ENCODE data around the gene RASA1. TPM values are rescaled to one million over a fixed set of nuclear protein-coding genes. Genes with fewer than 3 reads are reported as not detected.

Gene RASA1
- total RNA-seq, result 10 to 100 TPM; 17.7 to 19.6 (median 19.1) TPM

GRCh38 chr5:87267574-87268125 lies at the start of gene RASA1:
Gene RASA1, plus strand, starts transcription at chr5:87267883. Its CDS starts 569 bp downstream, at chr5:87268452.
- no peaks in the 10 kb centered on the region for H3K27me3 Mint-ChIP-seq (ENCODE audit: low read depth)
- peak within 1 kb of the TSS; percentile 98 for H3K4me3 Mint-ChIP-seq
- no peaks in the 10 kb centered on the region for H3K9me3 Mint-ChIP-seq
- H3K36me3 Mint-ChIP-seq (ENCODE audit: insufficient read depth), result no peaks in the 10 kb centered on the region
- peak; percentile 77 for DNase-seq
- H3K4me1 Mint-ChIP-seq (ENCODE audit: low read depth), result peaks cover 34% of the 10 kb centered on the region
- ATAC-seq, result peak; percentile 68 to 76

GRCh38 chr5:87229780-87230179 lies 37.9 kb upstream of the RASA1 start:
- no peak overlapping the region for H3K4me3 Mint-ChIP-seq
- no peak for ATAC-seq
- no peaks in the 10 kb centered on the region for H3K36me3 Mint-ChIP-seq (ENCODE audit: insufficient read depth)

GRCh38 chr5:87231037-87231808 lies 36.5 kb upstream of the RASA1 start:
- H3K27me3 Mint-ChIP-seq (ENCODE audit: low read depth), result no peaks in the 10 kb centered on the region
- H3K36me3 Mint-ChIP-seq (ENCODE audit: insufficient read depth), result no peaks in the 10 kb centered on the region
- no peak for DNase-seq
- H3K4me1 Mint-ChIP-seq (ENCODE audit: low read depth), result peaks cover 7% of the 10 kb centered on the region
- H3K9me3 Mint-ChIP-seq, result no peaks in the 10 kb centered on the region
- H3K4me3 Mint-ChIP-seq, result no peak overlapping the region
- ATAC-seq, result peak; percentile 53 to 61

More at GRCh38 chr5:87229780-87230179, 37.9 kb upstream of the RASA1 start:
- H3K4me1 Mint-ChIP-seq (ENCODE audit: low read depth), result peaks cover 7% of the 10 kb centered on the region
- H3K9me3 Mint-ChIP-seq, result no peaks in the 10 kb centered on the region
- DNase-seq, result no peak
- no peaks in the 10 kb centered on the region for H3K27me3 Mint-ChIP-seq (ENCODE audit: low read depth)

- Mint-ChIP-seq H3K9me3 (no peaks in the 10 kb centered on the region), H3K27me3 (ENCODE audit: low read depth) (no peaks in the 10 kb centered on the region), H3K36me3 (ENCODE audit: insufficient read depth) (no peaks in the 10 kb centered on the region), H3K4me1 (ENCODE audit: low read depth) (peaks cover 7% of the 10 kb centered on the region), H3K4me3 (no peak overlapping the region)
- no peak for DNase-seq
- ATAC-seq, result no peak
These were observed 34.5 kb upstream of the RASA1 start for GRCh38 chr5:87233143-87233542.

GRCh38 chr5:87241555-87241954 lies 26.1 kb upstream of the RASA1 start:
- DNase-seq (no peak), ATAC-seq (no peak)
- H3K9me3 Mint-ChIP-seq, result no peaks in the 10 kb centered on the region
- H3K36me3 Mint-ChIP-seq (ENCODE audit: insufficient read depth), result no peaks in the 10 kb centered on the region
- no peak overlapping the region for H3K4me3 Mint-ChIP-seq
- no peaks in the 10 kb centered on the region for H3K27me3 Mint-ChIP-seq (ENCODE audit: low read depth)
- no peaks in the 10 kb centered on the region for H3K4me1 Mint-ChIP-seq (ENCODE audit: low read depth)

- ATAC-seq (no peak), DNase-seq (no peak)
- no peaks in the 10 kb centered on the region for H3K36me3 Mint-ChIP-seq (ENCODE audit: insufficient read depth)
- no peaks in the 10 kb centered on the region for H3K9me3 Mint-ChIP-seq
- no peaks in the 10 kb centered on the region for H3K27me3 Mint-ChIP-seq (ENCODE audit: low read depth)
- H3K4me1 Mint-ChIP-seq (ENCODE audit: low read depth), result no peaks in the 10 kb centered on the region
- H3K4me3 Mint-ChIP-seq, result no peak overlapping the region
These were observed 25.4 kb upstream of the RASA1 start for GRCh38 chr5:87242242-87242641.

GRCh38 chr5:87243161-87243844 lies 24.4 kb upstream of the RASA1 start:
- Mint-ChIP-seq H3K36me3 (ENCODE audit: insufficient read depth) (no peaks in the 10 kb centered on the region), H3K4me1 (ENCODE audit: low read depth) (no peaks in the 10 kb centered on the region), H3K4me3 (no peak overlapping the region), H3K27me3 (ENCODE audit: low read depth) (no peaks in the 10 kb centered on the region), H3K9me3 (no peaks in the 10 kb centered on the region)
- ATAC-seq (no peak), DNase-seq (no peak)

- H3K36me3 Mint-ChIP-seq (ENCODE audit: insufficient read depth), result no peaks in the 10 kb centered on the region
- H3K4me1 Mint-ChIP-seq (ENCODE audit: low read depth), result no peaks in the 10 kb centered on the region
- H3K27me3 Mint-ChIP-seq (ENCODE audit: low read depth), result no peaks in the 10 kb centered on the region
- DNase-seq (no peak), ATAC-seq (no peak)
- H3K9me3 Mint-ChIP-seq, result no peaks in the 10 kb centered on the region
- H3K4me3 Mint-ChIP-seq, result no peak overlapping the region
These were observed 22.2 kb upstream of the RASA1 start for GRCh38 chr5:87245451-87245850.

- ATAC-seq (no peak), DNase-seq (no peak)
- Mint-ChIP-seq H3K4me1 (ENCODE audit: low read depth) (no peaks in the 10 kb centered on the region), H3K4me3 (no peak overlapping the region), H3K36me3 (ENCODE audit: insufficient read depth) (no peaks in the 10 kb centered on the region), H3K9me3 (no peaks in the 10 kb centered on the region), H3K27me3 (ENCODE audit: low read depth) (no peaks in the 10 kb centered on the region)
These were observed 21.6 kb upstream of the RASA1 start for GRCh38 chr5:87246061-87246460.

- no peak overlapping the region for H3K4me3 Mint-ChIP-seq
These were observed 15.4 kb upstream of the RASA1 start for GRCh38 chr5:87252283-87252605.

GRCh38 chr5:87254035-87254434 lies 13.6 kb upstream of the RASA1 start:
- H3K36me3 Mint-ChIP-seq (ENCODE audit: insufficient read depth), result no peaks in the 10 kb centered on the region
- no peak overlapping the region for H3K4me3 Mint-ChIP-seq
- H3K9me3 Mint-ChIP-seq, result no peaks in the 10 kb centered on the region
- H3K27me3 Mint-ChIP-seq (ENCODE audit: low read depth), result no peaks in the 10 kb centered on the region
- ATAC-seq (no peak), DNase-seq (no peak)
- peaks cover 1% of the 10 kb centered on the region for H3K4me1 Mint-ChIP-seq (ENCODE audit: low read depth)

More at GRCh38 chr5:87252283-87252605, 15.4 kb upstream of the RASA1 start:
- no peaks in the 10 kb centered on the region for H3K36me3 Mint-ChIP-seq (ENCODE audit: insufficient read depth)
- ATAC-seq, result no peak
- H3K27me3 Mint-ChIP-seq (ENCODE audit: low read depth), result no peaks in the 10 kb centered on the region
- DNase-seq, result no peak
- H3K4me1 Mint-ChIP-seq (ENCODE audit: low read depth), result no peaks in the 10 kb centered on the region
- H3K9me3 Mint-ChIP-seq, result no peaks in the 10 kb centered on the region

GRCh38 chr5:87258507-87258906 lies 9.2 kb upstream of the RASA1 start:
- no peaks in the 10 kb centered on the region for H3K9me3 Mint-ChIP-seq
- H3K36me3 Mint-ChIP-seq (ENCODE audit: insufficient read depth), result no peaks in the 10 kb centered on the region
- DNase-seq (no peak), ATAC-seq (no peak)
- H3K4me1 Mint-ChIP-seq (ENCODE audit: low read depth), result peaks cover 7% of the 10 kb centered on the region
- no peaks in the 10 kb centered on the region for H3K27me3 Mint-ChIP-seq (ENCODE audit: low read depth)
- no peak overlapping the region for H3K4me3 Mint-ChIP-seq

- Mint-ChIP-seq H3K27me3 (ENCODE audit: low read depth) (no peaks in the 10 kb centered on the region), H3K36me3 (ENCODE audit: insufficient read depth) (no peaks in the 10 kb centered on the region), H3K4me1 (ENCODE audit: low read depth) (peaks cover 7% of the 10 kb centered on the region), H3K9me3 (no peaks in the 10 kb centered on the region), H3K4me3 (no peak overlapping the region)
- no peak for ATAC-seq
- DNase-seq, result no peak
These were observed 7.0 kb upstream of the RASA1 start for GRCh38 chr5:87260604-87261192.

GRCh38 chr5:87263498-87263897 lies 4.2 kb upstream of the RASA1 start:
- Mint-ChIP-seq H3K36me3 (ENCODE audit: insufficient read depth) (no peaks in the 10 kb centered on the region), H3K4me1 (ENCODE audit: low read depth) (peaks cover 14% of the 10 kb centered on the region), H3K9me3 (no peaks in the 10 kb centered on the region), H3K27me3 (ENCODE audit: low read depth) (no peaks in the 10 kb centered on the region), H3K4me3 (no peak overlapping the region)
- no peak for ATAC-seq
- DNase-seq, result no peak
